AG04450 (cell line): Measurements from ENCODE around the gene MBOAT2. TPM values are rescaled to one million over a fixed set of nuclear protein-coding genes. Genes with fewer than 3 reads are reported as not detected.

Experiments used
- CTCF ChIA-PET: fragments of 300-600, 350-600 bp; formaldehyde crosslinking; extraction: SDS; loops from one replicate; lab custom pipeline; 2022; ENCODE audit warnings: antibody characterized with exemption, inconsistent platforms; lab: Charles Lee
- POLR2A ChIA-PET: fragments of 350-600 bp; formaldehyde crosslinking; extraction: SDS; loops from one replicate; lab custom pipeline; 2021; ENCODE audit warnings: antibody characterized with exemption, inconsistent platforms; lab: Yijun Ruan, JAX
- DNase-seq: peaks from one replicate; pipeline ENCODE4 v3.0.0-alpha.2; 2011; ENCODE audit warnings: low read depth, low spot score
- H3K27ac ChIP-seq: one replicate; pipeline ENCODE4 v1.5.1; 2012; ENCODE audit warnings: low read depth, low read length, control low read depth
- H3K27me3 ChIP-seq: one replicate; pipeline ENCODE4 v1.6.0; 2012; ENCODE audit warnings: low read length; ENCODE audit not compliant: control insufficient read depth, insufficient read depth
- H3K4me3 ChIP-seq: 2 replicates; pipeline ENCODE4 v1.5.1; 2011; ENCODE audit warnings: mild to moderate bottlenecking, low read depth, low read length, control low read depth
- H3K9me3 ChIP-seq: 2 replicates; pipeline ENCODE4 v1.5.1; 2012; ENCODE audit warnings: low read length; ENCODE audit not compliant: control insufficient read depth, insufficient read depth
- CTCF ChIP-seq: IDR thresholded peaks from 2 replicates; pipeline ENCODE4 v1.5.1; 2011; ENCODE audit warnings: low read depth, low read length, control low read depth, inconsistent platforms
- polyA plus RNA-seq: library from polyadenylated mRNA; depleted of rRNA; stranded (reverse); fragments of >200 nt; gene quantifications from 2 replicates; pipeline ENCODE4 v1.2.3, GENCODE V29; 2011

Gene MBOAT2
- polyA plus RNA-seq, 1 experiment, result 75.2 TPM

DNA sequence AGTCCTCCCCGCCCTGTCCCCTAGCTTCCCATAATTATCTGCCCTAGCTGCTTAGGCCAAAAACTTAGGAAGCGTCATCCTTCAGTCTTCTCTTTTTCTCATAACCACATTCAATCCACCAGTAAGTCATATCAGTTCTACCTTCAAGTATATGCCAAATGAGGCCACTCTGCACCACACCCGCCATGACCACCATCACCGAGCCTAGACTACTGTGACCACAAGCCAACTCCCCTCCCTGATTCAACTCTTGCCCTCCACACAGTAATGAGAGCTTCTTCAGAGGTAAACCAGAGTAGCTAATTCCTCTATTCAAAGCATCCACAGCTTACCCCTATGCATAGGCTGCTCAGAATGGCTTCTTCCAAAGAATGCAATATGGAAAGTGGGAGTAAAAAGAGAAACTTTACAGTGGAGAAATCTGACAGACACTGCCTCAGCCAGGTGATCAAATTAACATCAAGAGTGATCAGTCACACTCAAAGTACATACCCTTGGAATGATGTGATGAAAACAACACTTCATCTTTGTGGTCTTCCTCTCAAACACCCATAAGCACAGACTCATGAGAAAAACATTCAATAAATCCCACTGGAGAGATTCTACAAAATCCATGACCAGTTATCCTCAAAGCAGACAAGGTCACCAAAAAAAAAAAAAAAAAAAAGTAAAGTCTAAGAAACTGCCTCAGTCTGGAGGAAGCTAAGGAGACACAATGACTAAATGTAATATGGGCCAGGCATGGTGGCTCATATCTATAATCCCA, 17.7 kb downstream of the MBOAT2 start:
- no peak for TF ChIP-seq CTCF
- no peak overlapping the region for H3K4me3 ChIP-seq
- H3K9me3 ChIP-seq, result no peaks in the 10 kb centered on the region
- CTCF ChIA-PET, result interaction anchor here (1.5 kb wide), 1 partner anchor 113 kb away, joined by 4 read pairs; no protein-coding TSS in a partner anchor
- no peaks in the 10 kb centered on the region for H3K27me3 ChIP-seq
- POLR2A ChIA-PET, result interaction anchor here (0.6 kb wide), 1 partner anchor 1697 kb away, joined by 3 read pairs; no protein-coding TSS in a partner anchor
- H3K27ac ChIP-seq, result no peak overlapping the region
- DNase-seq, result no peak

DNA sequence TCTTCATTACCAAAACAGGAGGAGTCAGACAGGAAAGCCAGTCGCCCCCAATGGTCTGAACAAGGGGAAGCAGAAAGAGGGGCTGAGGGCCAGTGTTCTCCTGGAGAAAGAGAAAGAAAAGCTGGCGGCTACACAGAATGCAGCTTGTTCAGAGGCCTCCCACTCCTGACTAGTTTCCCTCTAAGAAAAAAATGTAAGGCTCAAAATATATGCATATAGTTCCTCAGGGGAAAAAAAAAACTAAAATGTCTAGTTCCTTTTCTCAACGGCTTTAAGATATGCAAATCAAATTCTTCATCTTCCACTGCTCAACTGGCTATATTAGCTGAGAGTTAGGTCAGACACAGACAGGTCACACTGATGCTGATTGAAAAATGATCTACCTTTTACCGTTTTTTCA, 18.6 kb downstream of the MBOAT2 start:
- ChIA-PET POLR2A (interaction anchor here (0.6 kb wide), 1 partner anchor 1698 kb away, joined by 3 read pairs; no protein-coding TSS in a partner anchor), CTCF (interaction anchor here (1.5 kb wide), 1 partner anchor 112 kb away, joined by 4 read pairs; no protein-coding TSS in a partner anchor)
- no peak overlapping the region for H3K27ac ChIP-seq
- no peaks in the 10 kb centered on the region for H3K27me3 ChIP-seq
- no peak for DNase-seq
- no peaks in the 10 kb centered on the region for H3K9me3 ChIP-seq
- no peak for TF ChIP-seq CTCF
- H3K4me3 ChIP-seq, result no peak overlapping the region

DNA sequence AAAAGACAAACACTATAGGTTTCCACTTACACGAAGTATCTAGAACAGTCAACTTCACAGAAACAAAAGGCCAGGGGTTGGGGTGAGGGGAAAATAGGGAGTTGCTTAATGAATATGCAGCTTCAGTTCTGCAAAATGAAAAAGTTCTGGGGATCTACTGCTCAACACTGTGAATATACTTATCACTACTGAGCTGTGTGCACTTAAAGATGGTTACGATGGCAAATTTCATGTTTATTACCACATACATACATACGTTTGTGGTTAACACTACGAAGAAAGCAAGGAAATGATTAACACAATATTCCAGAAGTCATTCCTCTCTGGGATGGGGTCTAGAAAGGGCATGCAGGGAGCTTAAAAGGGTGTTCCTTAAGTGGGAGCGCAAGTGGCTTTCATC, 19.3 kb downstream of the MBOAT2 start:
- ChIA-PET CTCF (interaction anchor here (1.5 kb wide), 1 partner anchor 111 kb away, joined by 4 read pairs; no protein-coding TSS in a partner anchor), POLR2A (no interaction called here)
- TF ChIP-seq CTCF, result no peak
- no peaks in the 10 kb centered on the region for H3K27me3 ChIP-seq
- no peak overlapping the region for H3K27ac ChIP-seq
- H3K9me3 ChIP-seq, result no peaks in the 10 kb centered on the region
- no peak overlapping the region for H3K4me3 ChIP-seq
- no peak for DNase-seq

GRCh38 chr2:8983571-8983970, 19.9 kb downstream of the MBOAT2 start:
- H3K27ac ChIP-seq, result no peak overlapping the region
- no peak for TF ChIP-seq CTCF
- ChIA-PET CTCF (no interaction called here), POLR2A (no interaction called here)
- H3K4me3 ChIP-seq, result no peak overlapping the region
- H3K27me3 ChIP-seq, result no peaks in the 10 kb centered on the region
- no peaks in the 10 kb centered on the region for H3K9me3 ChIP-seq
- no peak for DNase-seq

GRCh38 chr2:8981876-8982275, 21.6 kb downstream of the MBOAT2 start:
- TF ChIP-seq CTCF, result no peak
- H3K27me3 ChIP-seq, result no peaks in the 10 kb centered on the region
- ChIA-PET POLR2A (no interaction called here), CTCF (interaction anchor here (0.8 kb wide), 1 partner anchor 158 kb away, joined by 3 read pairs; no protein-coding TSS in a partner anchor)
- no peak for DNase-seq
- H3K27ac ChIP-seq, result no peak overlapping the region
- H3K9me3 ChIP-seq, result no peaks in the 10 kb centered on the region
- H3K4me3 ChIP-seq, result no peak overlapping the region
